Peyer's patch (tissue), 4 donors: ENCODE measurements around the gene TMEM117.

Experiments used
- POLR2A ChIP-seq, 2 donors: fragments of 450-650 bp; IDR thresholded peaks; one replicate each; pipeline ENCODE4 v1.5.1; 2017; ENCODE audit warnings: antibody characterized with exemption in 2 of 2, mild to moderate bottlenecking in 2 of 2, moderate library complexity in 2 of 2
- TF ChIP-seq, protein P1 (sequence below), 6 experiments: fragments of 450-650 bp in 4 of 6; fragments of 200-600 bp in 2 of 6; sonication (generic) in 1 of 6; IDR thresholded peaks; one replicate each; pipeline ENCODE4 v1.5.1; 2017 to 2019; ENCODE audit warnings: antibody characterized with exemption in 6 of 6, mild to moderate bottlenecking in 3 of 6, moderate library complexity in 1 of 6

GRCh38 chr12:43935581-43935980 is 99.7 kb downstream of the TMEM117 start:
- TF ChIP-seq, protein P1, sequence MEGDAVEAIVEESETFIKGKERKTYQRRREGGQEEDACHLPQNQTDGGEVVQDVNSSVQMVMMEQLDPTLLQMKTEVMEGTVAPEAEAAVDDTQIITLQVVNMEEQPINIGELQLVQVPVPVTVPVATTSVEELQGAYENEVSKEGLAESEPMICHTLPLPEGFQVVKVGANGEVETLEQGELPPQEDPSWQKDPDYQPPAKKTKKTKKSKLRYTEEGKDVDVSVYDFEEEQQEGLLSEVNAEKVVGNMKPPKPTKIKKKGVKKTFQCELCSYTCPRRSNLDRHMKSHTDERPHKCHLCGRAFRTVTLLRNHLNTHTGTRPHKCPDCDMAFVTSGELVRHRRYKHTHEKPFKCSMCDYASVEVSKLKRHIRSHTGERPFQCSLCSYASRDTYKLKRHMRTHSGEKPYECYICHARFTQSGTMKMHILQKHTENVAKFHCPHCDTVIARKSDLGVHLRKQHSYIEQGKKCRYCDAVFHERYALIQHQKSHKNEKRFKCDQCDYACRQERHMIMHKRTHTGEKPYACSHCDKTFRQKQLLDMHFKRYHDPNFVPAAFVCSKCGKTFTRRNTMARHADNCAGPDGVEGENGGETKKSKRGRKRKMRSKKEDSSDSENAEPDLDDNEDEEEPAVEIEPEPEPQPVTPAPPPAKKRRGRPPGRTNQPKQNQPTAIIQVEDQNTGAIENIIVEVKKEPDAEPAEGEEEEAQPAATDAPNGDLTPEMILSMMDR (IDR thresholded peaks at IDR 0.05) = no peak
- no peak for TF ChIP-seq POLR2A (IDR thresholded peaks at IDR 0.05)
